Stimulated activated CD8-positive, alpha-beta memory T cell treated with anti-CD3 and anti-CD28 coated beads, Interleukin-2, amount 100 ng/mL, for 48 hours (primary cell): ENCODE results near the gene PRDX5.
A peak's percentile ranks its signal among the peaks of the same experiment; 100 is the strongest.

Experiments used
- DNase-seq, 2 donors: peaks; one replicate each; pipeline ENCODE4 v3.0.0-alpha.2; 2020; ENCODE audit warnings: low read depth in 2 of 2

Gene PRDX5

DNA sequence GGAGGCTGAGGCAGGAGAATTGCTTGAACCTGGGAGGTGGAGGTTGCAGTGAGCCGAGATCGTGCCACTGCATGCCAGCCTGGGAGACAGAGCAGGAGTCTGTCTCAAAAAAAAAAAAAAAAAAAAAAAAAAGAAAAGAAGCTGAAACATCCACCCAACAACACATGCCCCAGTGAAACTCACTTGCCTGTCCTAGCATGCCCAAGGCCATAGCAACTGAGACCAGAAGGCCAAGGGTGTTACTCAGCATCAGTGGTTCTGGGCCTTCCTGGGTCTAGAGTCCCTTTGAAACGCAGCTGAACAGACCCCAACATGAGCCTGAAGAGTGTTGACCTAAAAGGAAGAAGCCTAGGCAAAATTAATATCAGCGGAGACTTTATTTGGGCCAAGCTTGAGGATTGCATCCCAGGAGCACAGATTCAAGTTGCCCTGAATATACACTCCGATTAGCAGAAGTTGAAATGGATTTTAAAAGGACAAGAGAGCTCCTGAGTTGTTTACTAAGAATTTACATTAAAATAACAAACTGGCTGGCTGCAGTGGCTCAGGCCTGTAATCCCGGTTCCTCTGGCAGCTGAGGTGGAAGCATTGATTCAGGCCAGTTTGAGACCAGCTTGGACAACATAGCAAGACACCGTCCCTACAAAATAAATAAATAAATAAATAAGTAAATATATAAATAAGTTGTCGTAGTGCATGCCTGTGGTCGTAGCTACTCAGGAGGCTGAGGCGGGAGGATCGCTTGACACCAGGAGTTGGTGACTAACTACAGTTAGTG lies 7.0 kb downstream of the PRDX5 start:
- DNase-seq, result no peak

DNA sequence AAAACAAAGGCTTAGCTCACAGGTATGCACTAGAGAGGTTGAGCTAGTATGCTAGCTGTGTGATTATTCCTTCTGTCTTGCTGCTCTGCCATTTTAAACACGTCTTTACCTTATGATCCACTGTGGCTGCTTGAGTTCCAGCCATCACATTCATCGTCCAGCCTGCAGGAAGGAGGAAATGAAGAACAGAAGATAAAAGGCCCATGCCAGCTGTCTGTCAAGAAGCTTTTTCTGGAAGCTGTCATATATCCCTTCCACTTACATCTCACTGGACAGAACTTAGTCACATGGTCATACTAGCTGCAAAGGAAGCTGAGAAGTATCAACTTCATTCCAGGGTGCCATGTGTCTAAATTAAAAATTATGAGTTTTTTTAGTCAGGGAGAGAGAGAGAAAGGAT lies 9.5 kb downstream of the PRDX5 start:
- no peak for DNase-seq

DNA sequence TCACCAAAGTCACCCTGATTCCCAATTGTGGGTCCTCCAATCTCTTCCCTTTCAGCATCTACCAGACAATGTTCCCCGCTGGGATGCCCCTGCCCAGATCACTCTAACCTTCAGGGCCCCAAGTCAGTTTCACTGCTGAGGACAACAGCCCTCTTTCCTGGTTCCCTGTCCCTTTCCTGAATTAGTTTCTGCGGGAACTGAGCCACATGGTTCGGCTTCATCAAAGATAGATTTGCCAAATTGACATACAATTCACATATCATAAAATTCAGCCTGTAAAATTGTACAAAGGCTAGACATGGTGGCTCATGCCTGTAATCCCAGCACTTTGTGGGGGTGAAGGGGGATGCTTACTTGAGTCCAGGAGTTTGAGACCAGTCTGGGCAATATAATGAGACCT lies 10.1 kb downstream of the PRDX5 start:
- no peak for DNase-seq

DNA sequence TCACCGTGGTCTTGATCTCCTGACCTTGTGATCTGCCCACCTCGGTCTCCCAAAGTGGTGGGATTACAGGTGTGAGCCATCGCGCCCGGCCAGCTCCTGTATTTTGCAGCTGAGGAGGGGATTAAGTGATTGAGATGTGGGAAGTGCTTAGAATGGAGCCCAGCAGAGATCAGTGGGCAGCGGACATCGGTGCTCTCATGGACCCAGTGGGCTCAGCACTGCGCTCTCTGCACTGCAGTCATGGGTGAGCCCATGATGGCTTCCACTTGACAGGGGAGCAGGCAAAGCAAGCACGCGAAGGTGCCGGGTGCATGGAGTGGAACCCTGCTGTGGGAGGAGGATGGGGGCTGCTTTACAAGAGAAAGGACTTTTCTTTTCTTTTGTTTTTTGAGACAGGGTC lies 13.0 kb downstream of the PRDX5 start:
- DNase-seq, result no peak

DNA sequence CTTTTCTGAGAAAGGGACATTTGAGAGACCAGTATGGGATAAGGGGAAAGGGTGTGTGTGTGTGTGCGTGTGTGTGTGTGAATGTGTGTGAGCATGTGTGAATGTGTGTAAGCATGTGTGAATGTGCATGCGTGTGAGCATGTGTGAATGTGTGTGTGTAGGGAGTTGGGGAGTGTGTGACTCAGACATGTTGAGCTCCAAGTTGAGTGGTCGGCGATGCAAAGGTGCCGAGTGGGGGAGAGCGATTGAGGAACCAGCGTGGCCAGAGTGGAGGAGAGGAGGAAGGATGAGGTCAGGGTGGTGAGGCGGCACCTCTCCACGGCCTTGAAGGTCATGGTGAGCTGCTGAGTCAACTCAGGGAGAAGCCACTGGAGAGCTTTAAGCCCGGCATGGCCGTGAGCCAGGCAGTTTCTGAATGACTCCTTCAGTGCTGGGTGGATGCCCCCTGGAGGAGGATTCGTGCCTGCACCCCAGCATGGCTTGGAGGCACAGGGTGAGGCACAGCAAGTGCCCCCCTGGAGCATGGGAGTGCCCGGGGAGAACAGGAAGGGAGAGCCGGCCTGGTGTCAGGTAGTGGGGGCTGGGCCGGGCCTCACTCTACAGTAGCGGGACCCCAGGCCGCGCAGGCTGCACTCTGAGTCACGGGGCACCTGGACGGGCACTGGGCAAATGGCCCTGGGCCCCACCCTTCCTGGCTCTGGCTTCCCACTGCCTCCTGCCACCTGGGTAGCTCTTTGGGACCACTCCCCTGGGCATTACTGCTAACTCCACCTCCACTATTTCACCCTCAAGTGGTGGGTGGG lies 13.8 kb downstream of the PRDX5 start:
- peak; percentile 77 to 81 for DNase-seq

DNA sequence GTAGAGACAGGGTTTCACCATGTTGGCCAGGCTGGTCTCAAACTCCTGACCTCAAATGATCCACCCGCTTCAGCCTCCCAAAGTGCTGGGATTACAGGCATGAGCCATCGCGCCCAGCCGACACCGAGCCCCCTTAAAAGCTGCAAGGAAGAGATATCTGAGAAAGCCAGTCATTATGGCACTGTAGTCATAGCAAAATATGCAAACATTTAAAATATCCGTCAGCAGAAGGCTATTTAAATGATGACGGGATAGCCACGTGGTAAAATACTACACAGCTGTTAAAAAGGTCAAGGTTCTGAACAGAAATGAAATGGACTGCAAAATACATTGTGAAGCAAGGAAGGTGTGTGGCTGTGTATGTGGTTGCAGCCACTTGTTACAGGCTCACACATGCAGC lies 15.6 kb downstream of the PRDX5 start:
- DNase-seq, result no peak

DNA sequence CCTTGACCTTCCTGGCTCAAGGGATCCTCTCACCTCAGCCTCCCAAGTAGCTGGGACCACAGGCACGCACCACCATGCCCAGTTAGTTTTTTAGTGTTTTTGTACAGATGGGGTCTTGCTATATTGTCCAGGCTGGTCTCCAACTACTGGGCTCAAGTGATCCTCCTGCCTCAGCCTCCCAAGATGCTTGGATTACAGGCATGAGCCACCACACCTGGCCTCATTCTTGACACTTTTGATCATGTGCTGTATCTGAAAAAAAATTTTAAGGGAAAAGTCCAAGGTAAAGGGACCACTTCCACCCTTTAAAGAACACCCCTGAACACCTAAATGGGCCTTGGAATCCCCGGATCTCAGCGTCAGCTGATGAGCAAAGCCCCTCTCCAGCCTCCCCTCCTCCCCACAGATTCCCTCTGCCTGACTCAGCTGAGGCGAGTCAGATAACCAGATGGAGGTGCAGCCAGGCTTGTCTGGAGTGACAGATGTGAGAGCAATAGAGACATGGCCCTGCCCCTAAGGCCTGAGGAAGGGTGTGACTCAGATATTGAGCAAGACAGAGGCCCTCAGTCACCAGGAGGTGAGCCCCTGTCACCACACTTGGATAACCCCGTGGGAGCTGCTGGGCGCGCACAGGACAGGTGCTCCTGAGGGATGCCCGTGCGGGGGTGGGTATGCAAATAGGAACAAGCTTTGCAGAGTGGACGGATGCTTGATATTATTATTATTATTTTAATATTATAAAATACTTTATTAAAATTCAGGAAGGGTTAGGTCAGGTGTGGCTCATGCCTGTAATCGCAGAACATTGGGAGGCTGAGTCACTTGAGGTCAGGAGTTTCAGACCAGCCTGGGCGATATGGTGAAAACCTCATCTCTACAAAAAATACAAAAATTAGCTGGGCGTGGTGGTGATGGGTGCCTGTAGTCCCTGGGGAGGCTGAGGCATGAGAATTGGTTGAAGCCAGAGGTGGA lies 17.1 kb downstream of the PRDX5 start:
- DNase-seq, result peak; percentile 43 to 57

DNA sequence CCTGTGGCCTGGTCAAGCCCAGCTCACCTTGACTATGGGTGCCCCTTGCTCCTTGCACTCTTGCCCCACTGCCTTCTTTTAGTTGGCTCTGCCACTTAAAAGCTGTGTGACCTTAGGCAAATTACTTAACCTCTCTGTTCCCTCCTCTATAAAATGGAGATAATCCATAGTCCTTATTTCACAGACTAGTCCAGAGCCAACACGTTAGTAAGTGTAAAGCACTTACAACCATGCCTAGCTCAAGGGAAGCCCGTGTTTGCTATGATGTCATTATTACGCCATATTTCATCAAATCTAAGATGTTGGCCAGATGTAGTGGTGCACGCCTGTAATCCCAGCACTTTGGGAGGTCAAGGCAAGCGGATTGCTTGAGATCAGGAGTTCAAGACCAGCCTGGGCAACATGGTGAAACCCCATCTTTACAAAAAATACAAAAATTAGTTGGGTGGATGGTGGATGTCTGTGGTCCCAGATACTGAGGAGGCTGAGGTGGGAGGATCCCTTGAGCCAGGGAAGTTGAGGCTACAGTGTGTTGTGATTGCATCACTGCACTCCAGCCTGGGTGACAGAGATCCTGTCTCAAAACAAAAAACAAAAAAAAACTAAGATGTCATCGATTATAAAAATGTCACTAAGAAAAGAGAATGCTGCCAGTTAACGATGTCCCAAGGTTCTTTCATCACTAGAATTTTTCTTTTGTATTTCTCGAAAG lies 19.8 kb downstream of the PRDX5 start:
- no peak for DNase-seq

DNA sequence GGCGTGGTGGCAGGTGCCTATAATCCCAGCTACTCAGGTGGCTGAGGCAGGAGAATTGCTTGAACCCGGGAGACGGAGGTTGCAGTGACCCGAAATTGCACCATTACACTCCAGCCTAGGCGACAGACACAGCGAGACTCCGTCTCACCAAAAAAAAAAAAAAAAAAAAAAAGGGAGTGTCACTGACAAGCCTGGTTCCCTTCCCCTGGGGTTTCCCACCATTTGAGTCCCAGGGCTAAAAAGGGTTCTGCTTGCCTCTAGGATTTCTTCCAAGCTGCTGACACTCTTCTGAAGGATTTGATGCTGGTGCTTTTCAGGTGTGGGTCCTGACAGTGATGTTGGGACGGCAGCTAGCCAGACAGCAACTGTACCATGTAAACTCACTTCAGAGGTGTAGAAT lies 20.8 kb downstream of the PRDX5 start:
- no peak for DNase-seq

DNA sequence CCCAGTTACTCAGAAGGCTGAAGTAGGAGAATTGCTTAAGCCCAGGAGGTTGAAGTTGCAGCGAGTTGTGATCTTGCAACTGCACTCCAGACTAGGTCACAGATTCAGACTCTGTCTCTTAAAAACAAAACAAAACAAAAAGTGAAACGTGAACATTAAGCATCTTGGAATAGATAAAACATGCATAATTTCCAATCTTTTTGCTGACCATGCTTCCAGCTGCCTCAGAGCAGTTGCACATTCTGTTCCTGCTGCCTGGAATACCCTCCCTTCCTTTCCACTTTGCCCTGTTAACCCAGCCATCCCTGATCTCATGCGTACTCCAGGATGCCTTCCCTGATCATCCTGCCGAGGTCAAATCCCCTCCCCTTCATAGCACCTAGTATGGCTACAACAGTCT lies 21.4 kb downstream of the PRDX5 start:
- no peak for DNase-seq

DNA sequence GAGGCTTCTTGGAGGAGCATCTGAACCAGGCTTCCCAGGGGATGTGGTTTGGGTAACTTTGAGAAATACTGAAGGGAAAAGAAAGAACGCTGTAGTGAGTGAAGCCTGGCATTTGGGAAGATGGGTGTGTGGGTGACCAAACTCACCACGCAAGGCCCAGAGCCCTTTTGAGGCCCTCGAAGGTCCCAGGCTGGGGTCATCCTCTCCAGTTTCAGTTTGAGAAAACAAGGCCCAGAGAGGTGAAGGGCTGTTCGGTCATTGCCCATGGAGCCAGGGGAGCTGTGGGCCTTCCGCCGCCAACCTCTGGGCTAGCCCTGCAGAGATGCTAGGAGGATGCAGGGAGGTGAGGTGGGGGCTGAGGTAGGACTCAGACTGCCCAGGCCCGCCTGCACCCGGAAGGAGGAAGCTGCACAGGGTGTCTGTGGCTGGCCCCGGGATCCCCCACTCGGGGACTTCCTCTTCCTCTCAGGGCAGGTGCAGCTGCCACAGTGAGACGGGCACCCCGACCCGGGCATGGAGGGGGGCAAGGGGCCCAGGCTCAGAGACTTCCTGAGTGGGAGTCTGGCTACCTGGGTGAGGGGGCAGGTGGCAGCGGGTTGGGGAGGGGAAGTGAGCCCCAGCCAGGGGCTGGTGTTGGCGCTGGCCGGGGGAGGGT lies 22.0 kb downstream of the PRDX5 start, which contains the start of gene CCDC88B:
Gene CCDC88B (plus strand): TSS at position 451 of the 655 bp plus-strand sequence. CDS start 63 bp downstream, at position 514.
- peak; percentile 75 to 81 for DNase-seq

DNA sequence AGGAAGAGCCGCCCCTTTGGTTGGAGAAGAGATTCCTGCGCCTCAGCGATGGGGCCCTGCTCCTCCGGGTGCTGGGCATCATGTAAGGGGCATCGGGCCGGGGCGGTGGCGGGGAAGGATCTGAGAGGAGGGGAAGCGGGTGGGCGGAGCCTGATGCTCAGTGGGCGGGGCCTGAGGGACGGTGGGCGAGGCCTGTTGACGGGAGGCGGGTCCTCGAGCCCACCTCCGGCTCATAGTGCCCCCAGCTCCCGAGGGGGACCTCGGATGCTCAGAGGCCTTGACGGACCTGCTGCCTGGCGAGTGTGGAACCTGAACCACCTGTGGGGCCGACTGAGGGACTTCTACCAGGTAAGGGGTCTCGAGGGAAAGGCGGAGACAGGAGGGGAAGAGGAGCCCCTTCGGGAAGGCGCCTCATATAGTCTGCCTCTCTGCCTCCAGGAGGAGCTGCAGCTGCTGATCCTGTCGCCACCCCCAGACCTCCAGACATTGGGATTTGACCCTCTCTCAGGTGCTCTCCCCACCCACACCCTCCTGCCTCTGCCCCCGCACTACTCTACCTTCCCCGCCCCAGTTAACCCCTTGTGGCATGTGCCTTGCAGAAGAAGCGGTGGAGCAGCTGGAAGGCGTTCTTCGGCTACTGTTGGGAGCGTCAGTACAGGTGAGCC lies 22.9 kb downstream of the PRDX5 start:
- peak; percentile 81 to 85 for DNase-seq

DNA sequence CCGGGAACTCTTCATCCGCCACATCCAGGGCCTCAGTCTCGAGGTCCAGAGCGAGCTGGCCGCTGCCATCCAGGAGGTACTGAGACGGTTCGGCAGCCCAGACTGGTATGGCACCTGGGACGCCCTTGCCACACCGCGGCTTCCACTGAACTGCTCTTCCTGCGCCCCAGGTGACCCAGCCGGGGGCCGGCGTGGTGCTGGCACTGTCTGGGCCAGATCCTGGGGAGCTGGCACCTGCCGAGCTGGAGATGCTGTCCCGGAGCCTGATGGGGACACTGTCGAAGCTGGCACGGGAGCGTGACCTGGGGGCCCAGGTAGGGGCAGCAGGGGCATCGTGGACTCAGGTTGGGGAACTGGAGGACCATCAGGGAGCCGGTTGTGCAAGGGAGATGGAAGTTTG lies 23.5 kb downstream of the PRDX5 start:
- no peak for DNase-seq

DNA sequence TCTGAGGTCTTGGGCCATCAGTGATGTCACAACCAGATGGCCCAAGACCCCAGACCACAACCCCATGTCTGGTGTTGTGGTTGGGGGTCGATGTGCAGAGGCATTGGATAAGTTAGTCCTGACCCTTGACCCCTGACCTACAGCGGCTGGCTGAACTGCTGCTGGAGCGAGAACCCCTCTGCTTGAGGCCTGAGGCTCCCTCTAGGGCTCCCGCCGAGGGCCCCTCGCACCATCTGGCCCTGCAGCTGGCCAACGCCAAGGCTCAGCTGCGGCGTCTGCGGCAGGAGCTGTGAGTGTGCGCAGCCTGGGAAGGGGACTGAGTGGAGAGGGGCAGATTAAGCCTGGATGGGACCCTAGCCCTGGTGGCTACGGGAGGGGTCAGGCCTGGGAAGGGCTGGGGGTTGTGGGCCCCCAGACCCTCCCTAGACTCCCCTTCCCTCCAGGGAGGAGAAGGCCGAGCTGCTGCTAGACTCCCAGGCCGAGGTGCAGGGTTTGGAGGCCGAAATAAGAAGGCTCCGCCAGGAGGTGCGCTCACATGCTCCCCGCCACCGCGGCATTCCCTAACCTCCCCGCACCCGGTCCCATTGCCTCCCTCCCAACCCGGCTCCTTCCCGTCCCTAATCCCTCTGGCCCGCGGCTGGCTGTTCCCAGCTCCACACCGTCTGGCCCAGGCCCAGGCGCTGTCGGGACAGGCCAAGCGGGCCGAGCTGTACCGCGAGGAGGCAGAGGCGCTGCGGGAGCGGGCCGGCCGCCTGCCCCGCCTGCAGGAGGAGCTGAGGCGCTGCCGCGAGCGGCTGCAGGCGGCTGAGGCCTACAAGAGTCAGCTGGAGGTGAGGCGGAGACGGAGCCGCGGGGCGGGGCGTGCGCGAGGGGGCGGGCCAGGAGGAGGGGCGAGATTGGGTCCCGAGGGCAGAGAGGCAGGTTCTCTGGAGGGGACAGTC lies 24.2 kb downstream of the PRDX5 start:
- peak; percentile 88 to 93 for DNase-seq

DNA sequence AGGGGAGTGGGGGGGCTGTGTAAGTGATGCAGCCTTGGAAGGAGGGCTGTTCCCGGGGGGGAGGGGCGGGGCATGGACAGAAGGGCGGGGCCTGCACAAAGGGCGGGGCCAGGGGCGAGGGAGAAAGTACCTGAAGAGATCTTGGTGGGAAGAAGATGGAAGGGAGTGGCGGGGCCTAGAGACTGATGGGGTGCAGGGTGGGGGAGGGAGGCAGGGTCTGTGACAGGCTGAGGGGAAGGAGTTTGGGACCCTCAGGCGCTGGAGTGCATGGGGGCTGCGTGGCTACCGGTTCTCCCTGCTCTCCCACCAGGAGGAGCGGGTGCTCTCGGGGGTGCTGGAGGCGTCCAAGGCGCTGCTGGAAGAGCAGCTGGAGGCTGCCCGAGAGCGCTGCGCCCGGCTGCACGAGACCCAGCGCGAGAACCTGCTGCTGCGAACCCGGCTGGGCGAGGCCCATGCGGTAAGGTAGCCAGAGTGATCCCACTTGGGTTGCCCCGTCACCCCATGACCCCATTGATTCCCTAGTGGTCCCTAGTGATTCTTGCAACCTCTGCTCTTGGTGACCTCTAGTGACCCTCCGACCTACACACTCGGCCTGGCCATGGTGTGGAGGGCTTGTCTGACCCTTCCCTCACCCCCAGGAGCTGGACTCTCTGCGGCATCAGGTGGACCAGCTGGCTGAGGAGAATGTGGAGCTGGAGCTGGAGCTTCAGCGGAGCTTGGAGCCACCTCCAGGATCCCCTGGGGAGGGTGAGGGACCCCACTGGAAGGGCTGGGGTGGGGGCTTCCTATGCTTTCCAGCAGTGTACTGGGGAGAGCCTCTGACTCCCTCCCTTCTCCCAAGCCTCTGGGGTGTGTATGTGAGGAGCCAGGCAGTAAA lies 25.2 kb downstream of the PRDX5 start:
- no peak for DNase-seq

DNA sequence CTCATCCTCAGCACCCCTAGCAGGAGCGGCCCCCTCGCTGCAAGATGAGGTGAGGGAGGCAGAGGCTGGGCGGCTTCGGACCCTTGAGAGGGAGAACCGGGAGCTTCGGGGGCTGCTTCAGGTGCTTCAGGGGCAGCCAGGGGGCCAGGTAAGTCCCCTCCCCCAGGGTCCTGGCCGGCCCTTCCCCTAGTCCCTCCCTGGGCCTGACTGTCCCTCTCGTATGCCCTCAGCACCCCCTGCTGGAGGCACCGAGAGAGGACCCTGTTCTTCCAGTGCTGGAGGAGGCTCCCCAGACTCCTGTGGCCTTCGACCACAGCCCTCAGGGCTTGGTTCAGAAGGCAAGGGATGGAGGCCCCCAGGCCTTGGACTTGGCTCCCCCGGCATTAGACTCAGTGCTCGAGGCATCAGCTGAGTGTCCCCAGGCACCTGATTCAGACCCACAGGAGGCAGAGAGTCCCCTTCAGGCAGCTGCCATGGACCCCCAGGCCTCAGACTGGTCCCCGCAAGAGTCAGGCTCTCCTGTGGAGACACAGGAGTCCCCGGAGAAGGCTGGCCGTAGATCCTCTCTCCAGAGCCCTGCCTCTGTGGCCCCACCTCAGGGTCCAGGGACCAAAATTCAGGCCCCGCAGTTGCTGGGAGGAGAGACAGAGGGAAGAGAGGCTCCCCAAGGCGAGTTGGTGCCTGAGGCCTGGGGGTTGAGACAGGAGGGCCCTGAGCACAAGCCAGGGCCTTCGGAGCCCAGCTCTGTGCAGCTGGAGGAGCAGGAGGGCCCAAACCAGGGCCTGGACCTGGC lies 26.0 kb downstream of the PRDX5 start:
- no peak for DNase-seq

DNA sequence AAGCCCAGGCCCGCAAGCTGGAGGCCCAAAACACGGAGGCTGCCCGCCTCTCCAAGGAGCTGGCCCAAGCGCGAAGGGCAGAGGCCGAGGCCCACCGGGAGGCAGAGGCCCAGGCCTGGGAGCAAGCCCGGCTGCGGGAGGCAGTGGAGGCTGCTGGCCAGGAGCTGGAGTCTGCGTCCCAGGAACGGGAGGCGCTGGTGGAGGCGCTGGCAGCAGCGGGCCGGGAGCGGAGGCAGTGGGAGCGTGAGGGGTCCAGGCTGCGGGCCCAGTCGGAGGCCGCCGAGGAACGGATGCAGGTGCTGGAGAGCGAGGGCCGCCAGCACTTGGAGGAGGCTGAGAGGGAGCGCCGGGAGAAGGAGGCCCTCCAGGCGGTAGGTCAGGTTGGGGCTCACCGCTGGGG lies 26.9 kb downstream of the PRDX5 start:
- DNase-seq, result no peak
